ENCODE measurements around the gene FGF22.

DNA sequence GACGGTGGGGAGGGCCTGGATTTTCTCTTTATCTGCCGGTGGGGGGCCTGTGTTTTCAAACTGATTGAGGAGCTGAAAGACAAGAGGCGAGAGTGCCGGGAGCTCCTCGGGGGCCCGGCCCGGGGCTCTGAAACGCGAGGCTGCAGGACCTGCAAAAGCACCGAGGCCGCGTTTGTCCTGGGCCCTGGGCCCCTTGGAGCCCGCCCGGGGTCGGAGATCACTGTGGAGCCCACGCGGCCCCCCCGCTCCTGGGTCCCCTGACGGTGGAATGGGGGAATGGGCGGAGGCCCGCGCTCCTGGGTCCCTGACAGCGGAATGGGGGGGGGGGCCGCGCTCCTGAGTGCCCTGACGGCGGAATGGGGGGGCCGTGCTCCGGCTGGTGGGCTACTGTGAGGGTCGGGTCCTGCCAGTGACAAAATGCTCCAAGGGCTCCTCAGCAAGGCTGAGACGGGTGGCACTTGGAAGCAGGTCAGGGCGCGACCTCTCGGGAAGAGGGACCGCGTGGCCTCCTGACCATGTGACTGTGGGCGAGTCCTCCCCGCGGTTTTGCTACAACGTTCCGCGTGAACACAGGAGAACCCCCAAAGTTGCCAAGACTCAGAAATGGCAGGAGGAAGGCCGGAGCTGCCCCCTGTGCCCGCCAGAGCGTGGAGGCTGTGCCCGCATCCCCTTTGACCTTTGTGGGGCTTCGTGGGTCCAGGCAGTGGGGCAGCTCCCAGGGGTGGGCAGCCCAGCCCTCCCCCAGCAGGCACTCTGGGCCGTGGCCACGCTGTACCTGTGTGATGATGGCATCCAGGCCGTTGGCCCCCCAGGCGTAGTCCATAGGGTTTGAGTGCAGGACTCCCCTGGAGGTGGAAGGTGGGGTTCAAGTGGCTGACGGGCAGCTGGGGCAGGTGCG lies 9.5 kb downstream of the FGF22 start:
- TF ChIP-seq, protein P1, sequence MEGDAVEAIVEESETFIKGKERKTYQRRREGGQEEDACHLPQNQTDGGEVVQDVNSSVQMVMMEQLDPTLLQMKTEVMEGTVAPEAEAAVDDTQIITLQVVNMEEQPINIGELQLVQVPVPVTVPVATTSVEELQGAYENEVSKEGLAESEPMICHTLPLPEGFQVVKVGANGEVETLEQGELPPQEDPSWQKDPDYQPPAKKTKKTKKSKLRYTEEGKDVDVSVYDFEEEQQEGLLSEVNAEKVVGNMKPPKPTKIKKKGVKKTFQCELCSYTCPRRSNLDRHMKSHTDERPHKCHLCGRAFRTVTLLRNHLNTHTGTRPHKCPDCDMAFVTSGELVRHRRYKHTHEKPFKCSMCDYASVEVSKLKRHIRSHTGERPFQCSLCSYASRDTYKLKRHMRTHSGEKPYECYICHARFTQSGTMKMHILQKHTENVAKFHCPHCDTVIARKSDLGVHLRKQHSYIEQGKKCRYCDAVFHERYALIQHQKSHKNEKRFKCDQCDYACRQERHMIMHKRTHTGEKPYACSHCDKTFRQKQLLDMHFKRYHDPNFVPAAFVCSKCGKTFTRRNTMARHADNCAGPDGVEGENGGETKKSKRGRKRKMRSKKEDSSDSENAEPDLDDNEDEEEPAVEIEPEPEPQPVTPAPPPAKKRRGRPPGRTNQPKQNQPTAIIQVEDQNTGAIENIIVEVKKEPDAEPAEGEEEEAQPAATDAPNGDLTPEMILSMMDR (IDR thresholded peaks at IDR 0.05) = no peak
- TF ChIP-seq POLR2A (IDR thresholded peaks at IDR 0.05) = no peak

Data from esophagus squamous epithelium (tissue), 4 donors.